ENCODE data around the gene KIF21B. TPM values are rescaled to one million over a fixed set of nuclear protein-coding genes. Genes with fewer than 3 reads are reported as not detected.

The KIF21B gene
- 127 TPM for total RNA-seq

DNA sequence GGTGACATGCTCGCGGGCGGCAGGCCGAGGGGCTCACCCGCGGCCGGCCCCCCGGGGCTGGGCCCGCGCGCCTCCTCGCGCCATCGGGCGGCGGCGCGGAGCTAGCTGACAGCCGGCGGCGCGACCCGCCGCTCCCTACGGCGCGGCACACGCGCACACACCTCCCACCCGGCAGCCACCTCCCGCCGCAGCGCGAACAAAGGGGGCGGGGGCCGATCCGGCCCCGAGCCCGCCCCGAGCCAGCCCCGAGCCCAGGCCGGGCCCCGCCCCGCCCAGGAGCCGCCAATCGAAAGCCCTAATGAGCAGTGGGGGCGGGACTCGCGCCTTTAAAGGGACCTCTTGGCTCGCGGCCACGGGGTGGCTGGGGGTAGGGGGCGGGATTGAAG, at the start of gene KIF21B:
KIF21B (minus strand) TSS at position 198 of the 386 bp plus-strand sequence. CDS start 331 bp downstream, outside the sequence.
- no peak for FAIRE-seq
- peak; percentile 80 to 92 for DNase-seq (ENCODE audit: low spot score in 2 of 2)

DNA sequence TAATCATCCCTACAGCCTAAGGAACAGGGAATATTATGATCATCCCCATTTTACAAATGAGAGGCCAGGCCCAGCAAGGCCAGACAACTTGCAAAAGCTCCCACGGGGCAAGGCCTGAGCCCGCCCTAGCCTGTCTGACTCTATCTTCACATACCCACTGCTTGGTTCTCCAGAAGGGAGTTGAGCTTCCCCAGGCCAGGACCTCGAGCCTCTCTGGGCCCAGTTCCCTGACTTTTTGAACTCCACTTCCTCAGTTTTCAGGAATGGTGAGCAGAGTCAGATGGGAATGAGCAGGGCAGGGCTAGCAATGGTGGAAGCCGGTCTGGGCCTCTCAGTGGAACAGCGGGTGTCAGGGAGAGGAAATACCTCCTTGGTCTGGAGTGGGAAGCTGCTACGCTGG, 49.4 kb upstream of the KIF21B start:
- DNase-seq (ENCODE audit: low spot score in 2 of 2) (no peak), FAIRE-seq (no peak)

- DNase-seq (ENCODE audit: low spot score in 2 of 2) (no peak), FAIRE-seq (no peak)
Measured at GRCh38 chr1:201072149-201072548, 48.6 kb upstream of the KIF21B start.

GRCh38 chr1:201069636-201070035, 46.1 kb upstream of the KIF21B start:
- no peak for DNase-seq (ENCODE audit: low spot score in 2 of 2)
- no peak for FAIRE-seq

- no peak for FAIRE-seq
- DNase-seq (ENCODE audit: low spot score in 2 of 2): no peak
Measured at GRCh38 chr1:201068976-201069375, 45.5 kb upstream of the KIF21B start.

GRCh38 chr1:201066986-201067385, 43.5 kb upstream of the KIF21B start:
- no peak for FAIRE-seq
- DNase-seq (ENCODE audit: low spot score in 2 of 2): no peak

DNA sequence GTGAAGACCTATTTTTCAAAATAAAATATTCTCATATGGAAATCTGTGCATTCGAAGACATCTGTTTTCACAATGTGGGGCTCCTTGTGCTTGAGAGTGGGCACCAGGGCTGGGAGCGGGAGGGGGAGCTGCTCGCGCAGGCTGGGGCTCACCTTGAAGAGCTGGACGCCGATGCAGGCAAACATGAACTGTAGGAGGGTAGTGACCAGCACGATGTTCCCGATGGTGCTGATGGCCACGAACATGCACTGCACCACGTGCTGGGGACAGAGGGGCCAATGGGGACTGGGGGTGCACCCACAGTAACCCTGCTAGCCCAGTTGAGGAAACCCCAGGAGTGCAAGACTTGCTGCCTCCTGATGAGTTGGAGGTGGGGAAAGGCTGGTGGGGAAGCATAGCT, 42.2 kb upstream of the KIF21B start:
- FAIRE-seq (no peak), DNase-seq (ENCODE audit: low spot score in 2 of 2) (no peak)

DNA sequence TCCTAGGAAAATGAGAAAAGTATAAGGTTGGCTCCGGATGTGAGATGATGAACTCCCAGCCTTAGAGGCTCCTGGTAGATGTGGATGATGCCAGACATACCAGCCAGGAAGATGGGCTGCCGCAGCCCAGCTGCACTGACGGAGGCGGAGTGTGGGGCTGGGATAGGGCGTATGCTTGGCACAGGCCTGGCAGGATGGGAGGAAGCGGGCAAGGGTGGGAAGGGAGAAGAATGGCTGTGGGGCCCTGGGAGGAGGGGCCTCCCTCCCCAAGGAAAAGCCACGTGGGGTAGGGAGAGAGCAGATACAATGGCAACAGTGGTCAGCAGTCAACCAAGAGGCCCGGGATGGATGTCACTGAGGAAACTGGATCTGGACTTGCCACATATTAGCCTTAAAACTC, 41.3 kb upstream of the KIF21B start:
- no peak for FAIRE-seq
- no peak for DNase-seq (ENCODE audit: low spot score in 2 of 2)

GRCh38 chr1:201063145-201063544, 39.6 kb upstream of the KIF21B start:
- FAIRE-seq (no peak), DNase-seq (ENCODE audit: low spot score in 2 of 2) (no peak)

DNA sequence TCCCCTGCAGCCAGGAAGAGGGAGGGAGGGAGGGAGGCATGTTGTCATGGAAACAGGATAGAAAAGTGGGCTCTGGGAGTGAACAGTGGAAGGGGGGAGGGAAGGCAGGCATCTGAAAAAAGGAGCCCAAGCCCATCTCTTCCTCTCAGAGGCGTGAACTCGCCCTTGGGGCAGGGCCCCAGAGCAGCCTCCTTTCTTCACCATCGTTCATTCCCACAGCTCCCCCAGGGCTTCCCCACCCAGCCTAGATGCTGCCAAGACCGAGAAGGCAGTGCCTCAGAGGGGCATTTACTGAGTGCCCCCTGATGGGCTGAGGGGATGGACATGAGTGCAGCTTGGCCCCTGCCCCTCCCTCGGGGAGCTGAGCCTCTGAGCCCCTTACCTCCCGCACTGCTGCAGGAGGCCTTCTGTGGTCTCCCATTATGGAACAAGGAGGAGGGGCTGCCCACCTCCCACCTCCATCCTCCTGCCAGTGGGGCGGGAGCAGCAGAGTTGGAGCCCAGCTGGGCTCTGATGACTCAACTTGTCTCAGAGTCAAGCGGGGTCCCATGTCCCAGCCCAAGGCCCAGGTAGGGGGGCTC, 39.1 kb upstream of the KIF21B start:
- no peak for FAIRE-seq
- DNase-seq (ENCODE audit: low spot score in 2 of 2): no peak

- no peak for DNase-seq (ENCODE audit: low spot score in 2 of 2)
- no peak for FAIRE-seq
Measured at GRCh38 chr1:201061886-201062285, 38.4 kb upstream of the KIF21B start.

DNA sequence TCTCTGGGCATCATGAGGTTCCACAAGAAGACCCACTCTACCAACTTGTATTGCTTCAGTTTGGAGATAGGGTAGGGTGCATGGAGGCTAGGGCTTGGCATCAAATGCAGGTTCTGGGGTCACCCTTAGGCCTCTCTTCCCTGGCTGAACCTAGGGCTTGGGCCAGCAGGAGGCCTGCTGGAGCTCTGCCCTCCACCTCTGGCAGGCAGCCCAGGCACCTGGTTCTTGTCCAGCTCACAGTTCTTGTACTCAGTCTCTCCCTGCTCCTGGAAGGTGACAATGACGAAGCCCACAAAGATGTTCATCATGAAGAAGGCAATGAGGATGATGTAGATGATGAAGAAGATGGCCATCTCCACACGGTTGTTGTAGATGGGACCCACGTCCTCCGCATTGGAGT, 37.5 kb upstream of the KIF21B start:
- FAIRE-seq (no peak), DNase-seq (ENCODE audit: low spot score in 2 of 2) (no peak)

DNA sequence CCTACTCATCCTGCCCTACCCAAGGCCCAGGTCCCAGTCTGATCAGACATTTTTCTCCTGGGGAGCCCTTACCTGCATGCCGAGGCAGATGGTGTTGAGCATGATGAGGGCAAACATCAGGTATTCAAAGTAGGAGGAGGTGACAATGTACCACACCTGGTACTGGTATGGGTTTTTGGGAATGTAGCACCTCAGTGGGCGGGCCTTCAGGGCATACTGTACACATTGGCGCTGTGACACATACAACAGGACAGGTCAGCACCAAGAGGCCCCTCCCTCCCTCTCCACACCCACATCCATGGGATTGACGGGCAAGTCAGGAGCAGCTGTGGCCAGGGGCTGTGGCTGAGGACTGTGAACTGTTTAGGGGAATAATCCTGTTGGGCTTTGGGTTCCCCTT, 37.1 kb upstream of the KIF21B start:
- FAIRE-seq: no peak
- no peak for DNase-seq (ENCODE audit: low spot score in 2 of 2)

GRCh38 chr1:201059871-201060555, 36.5 kb upstream of the KIF21B start:
- DNase-seq (ENCODE audit: low spot score in 2 of 2) (no peak), FAIRE-seq (no peak)

DNA sequence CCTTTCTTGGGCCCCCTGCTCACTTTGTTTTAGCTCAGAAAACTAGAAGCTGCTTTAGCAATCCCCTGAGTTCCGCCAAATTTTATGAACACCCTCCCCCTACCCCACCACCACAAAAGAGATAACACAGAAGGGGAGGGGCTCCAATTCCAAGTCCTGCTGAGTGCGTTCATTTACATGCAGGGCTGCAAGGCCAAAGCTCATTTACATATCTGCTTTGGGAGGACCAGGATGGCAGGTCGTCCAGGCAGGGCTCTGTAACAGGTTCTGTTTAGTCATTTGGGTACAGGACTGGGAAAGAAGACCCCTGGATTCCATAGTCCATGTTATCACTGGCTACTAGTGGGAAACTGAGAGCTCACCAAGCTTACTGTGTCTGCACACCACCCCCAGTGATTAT, 35.9 kb upstream of the KIF21B start:
- FAIRE-seq (no peak), DNase-seq (ENCODE audit: low spot score in 2 of 2) (no peak)

DNA sequence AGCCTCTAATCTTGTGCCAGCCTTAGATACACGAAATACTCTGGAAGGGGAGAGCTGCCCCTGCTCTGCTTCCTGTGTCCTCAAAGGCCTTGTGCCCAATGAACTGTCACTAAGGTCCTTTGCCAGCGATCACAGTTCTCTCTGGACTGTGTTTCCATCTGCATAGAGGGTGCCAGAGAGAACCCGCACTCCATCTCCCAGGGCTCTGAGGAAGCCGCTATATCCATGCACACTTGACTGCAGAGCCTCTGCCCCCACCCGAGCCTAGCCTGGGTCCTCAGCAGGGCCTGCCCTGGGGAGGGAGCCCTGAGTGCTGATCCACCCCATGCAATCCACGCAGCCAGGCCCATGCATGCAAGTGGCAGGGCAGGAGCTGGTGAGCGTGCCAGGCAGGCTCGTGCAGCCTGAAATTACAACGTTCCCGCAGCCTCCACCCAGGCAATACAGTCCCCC, 30.6 kb upstream of the KIF21B start:
- DNase-seq (ENCODE audit: low spot score in 2 of 2) (no peak), FAIRE-seq (no peak)

DNA sequence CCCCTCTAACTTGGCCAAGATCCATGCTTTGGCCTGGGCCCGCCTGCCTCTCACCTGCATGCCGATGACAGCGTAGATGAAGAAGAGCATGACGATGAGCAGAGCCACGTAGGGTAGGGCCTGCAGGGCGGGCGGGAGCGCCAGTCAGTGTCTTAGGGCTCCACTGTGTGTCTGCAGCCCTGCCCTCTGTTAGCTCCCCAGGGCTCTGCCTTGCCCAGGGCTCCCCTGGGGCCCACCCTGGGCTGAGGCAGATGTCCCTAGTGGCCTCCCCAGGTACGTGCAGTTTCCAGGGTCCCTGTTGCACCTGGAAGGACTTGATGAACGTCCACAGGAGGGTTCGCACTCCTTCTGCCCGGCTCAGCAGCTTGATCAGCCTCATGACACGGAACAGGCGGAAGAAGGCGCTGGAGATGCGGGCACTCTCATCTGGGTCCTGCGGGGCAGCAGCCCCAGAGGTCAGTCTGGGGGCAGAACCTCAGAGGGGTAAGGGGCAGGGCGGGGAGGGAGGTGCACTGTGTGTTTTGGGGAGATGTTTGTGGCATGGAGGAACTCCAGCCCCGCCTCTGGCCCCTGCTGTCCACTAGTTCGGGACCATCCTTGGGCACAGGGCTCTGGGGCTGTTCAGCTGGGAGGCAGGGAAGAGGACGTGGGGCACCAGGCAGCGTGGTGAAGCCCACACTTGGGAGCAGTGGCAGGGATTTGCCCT, 29.8 kb upstream of the KIF21B start:
- no peak for FAIRE-seq
- DNase-seq (ENCODE audit: low spot score in 2 of 2): no peak

DNA sequence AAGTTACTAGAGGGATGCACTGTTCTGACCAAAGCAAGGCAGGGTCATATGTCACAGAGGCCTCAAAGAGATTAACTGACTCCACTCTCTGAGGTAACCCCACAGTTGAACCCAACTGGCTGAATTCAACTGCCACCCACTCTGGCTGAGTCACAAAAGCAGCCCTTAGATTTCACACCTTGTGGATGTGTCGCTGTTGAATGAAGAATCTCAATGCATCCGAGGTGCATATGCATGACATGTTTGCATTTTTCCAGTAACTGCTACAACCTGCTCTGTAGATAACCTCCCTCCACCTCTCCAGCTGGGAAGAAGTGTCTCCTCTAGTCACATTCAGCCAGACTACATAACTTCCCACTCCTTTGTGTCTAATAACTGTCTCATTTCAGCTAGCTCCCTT, 27.9 kb upstream of the KIF21B start:
- no peak for DNase-seq (ENCODE audit: low spot score in 2 of 2)

DNA sequence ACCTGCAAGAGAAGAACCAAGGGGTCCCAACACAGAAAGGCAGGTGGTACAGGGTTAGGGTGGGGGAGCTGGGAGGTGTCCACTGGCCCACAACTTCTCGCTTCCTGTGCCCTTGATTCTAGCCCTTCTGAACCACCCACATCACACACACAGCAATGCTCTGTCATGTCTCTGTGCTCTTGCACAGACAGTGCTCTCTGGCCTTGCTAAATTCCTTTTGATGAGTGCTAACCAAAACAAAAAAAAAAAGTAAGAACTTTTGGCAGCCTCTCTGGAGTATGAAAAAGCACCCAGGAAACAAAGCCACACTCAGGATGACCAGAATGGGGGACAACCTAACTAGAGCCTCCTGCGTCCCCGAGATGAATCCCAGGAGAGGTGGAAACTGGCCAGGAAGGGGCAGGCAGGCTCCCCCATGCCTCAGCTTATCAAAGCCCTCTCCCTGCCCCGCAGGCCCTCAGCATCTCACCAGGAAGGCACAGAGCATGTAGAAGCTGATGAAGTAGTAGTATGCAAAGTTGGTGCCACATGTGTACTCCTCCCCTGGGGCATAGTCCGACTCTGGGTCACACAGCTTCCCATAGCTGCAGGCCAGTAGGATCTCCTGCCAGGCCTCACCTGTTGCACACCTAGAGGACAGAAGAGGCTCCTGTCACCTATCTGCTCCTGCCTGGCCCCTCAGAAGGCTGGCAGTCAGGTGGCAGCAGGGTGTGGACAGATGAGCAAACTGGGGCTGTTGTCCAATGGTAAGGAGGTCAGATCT, 27.2 kb upstream of the KIF21B start:
- FAIRE-seq (no peak), DNase-seq (ENCODE audit: low spot score in 2 of 2) (no peak)

More for the DNA sequence above, 27.9 kb upstream of the KIF21B start:
- no peak for FAIRE-seq

DNA sequence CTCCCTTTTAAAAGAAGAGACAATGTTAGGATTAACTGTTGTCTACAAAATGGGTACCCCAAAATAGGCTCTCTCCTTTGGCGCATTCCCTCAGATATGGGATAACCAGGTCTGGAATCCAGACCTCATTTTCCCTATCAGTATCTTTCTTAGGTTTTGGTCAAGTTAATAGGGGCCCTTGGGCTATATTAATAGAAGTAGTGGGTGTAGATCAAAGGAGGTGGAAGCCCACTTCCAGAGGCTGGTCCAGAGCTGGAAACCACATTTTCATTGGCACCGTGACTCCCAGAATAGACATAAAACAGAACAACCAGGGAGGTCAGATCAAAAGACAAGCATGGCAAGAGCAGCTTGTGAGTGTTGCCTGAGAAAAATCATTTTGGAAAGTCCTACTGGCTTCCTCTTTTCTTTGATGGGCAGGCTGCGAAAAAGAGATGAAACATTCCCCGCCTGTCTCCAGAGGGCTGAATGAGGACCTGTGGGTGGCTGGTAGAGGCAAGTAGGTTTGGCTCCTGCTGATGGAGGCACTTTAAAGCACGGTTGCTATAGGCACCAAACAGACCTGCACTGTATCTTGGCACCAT, 25.8 kb upstream of the KIF21B start:
- FAIRE-seq: no peak

DNA sequence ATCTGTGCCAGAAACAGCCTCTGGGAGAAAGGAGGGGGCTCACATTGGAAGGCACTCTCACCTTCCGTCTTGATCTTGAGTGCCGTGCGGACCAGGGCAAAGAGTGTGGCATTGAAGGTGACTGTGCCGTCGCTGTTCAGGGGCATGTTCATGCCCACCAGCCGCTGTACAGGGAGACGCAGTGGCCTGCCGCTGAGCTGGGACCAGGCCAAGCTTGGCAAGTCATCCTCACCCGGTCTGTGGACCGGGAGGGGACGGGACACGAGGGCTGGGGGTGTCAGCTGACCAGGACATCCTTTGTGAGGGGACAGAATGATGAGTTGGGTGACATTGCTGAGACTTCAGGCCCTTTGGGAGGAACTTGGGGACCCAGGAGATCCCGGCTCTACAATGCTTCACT, 25.0 kb upstream of the KIF21B start:
- no peak for FAIRE-seq
- DNase-seq (ENCODE audit: low spot score in 2 of 2): no peak

More for the DNA sequence above, 25.8 kb upstream of the KIF21B start:
- DNase-seq (ENCODE audit: low spot score in 2 of 2): no peak
